Amygdala (tissue), 56 donors: ENCODE data around the gene TGM2.
A peak's percentile ranks its signal among the peaks of the same experiment; 100 is the strongest.

Experiments used
- DNase-seq, 56 donors: peaks; one replicate each; lab custom pipeline; 2025; lab: John Stamatoyannopoulos, UW

The TGM2 gene

GRCh38 chr20:38178581-38178980 is 13.5 kb upstream of the TGM2 start:
- no peak for DNase-seq

GRCh38 chr20:38178065-38178491 is 13.0 kb upstream of the TGM2 start:
- DNase-seq, result no peak

- no peak for DNase-seq
Measured at GRCh38 chr20:38177201-38177600, 12.1 kb upstream of the TGM2 start.

- no peak for DNase-seq
Measured at GRCh38 chr20:38175304-38176180, 10.5 kb upstream of the TGM2 start.

- peak in 4 of 56 donors; percentile 10 to 28 (median 26) for DNase-seq
Measured at GRCh38 chr20:38173237-38174156, 8.4 kb upstream of the TGM2 start.

- DNase-seq, result no peak
Measured at GRCh38 chr20:38172408-38172807, 7.3 kb upstream of the TGM2 start.

GRCh38 chr20:38171675-38172043 is 6.6 kb upstream of the TGM2 start:
- no peak for DNase-seq

GRCh38 chr20:38170826-38171674 is 6.0 kb upstream of the TGM2 start:
- DNase-seq, result no peak

- no peak for DNase-seq
Measured at GRCh38 chr20:38170219-38170825, 5.3 kb upstream of the TGM2 start.

- no peak for DNase-seq
Measured at GRCh38 chr20:38169636-38170193, 4.6 kb upstream of the TGM2 start.

- DNase-seq, result no peak
Measured at GRCh38 chr20:38168791-38169589, 3.9 kb upstream of the TGM2 start.

GRCh38 chr20:38167851-38168760 is 3.0 kb upstream of the TGM2 start:
- peak in 1 of 56 donors; percentile 7 for DNase-seq

- DNase-seq, result no peak
Measured at GRCh38 chr20:38167328-38167850, 2.3 kb upstream of the TGM2 start.

- DNase-seq, result no peak
Measured at GRCh38 chr20:38166703-38167233, 1.7 kb upstream of the TGM2 start.

- DNase-seq, result no peak
Measured at GRCh38 chr20:38165966-38166702, 1.1 kb upstream of the TGM2 start.

GRCh38 chr20:38164624-38165088 is 414 bp downstream of the TGM2 start:
- no peak for DNase-seq
